Measurements from ENCODE around the gene KYNU. TPM values are rescaled to one million over a fixed set of nuclear protein-coding genes. Genes with fewer than 3 reads are reported as not detected.

The KYNU gene
- total and polyA plus RNA-seq, 2 of the 13 experiments (the other 11 are each of a cell fraction or from before 2014, with no cell fraction given): 21.9 to 68.6 TPM

- no peak for TF ChIP-seq TFDP1 (CRISPR knock-in tag; IDR thresholded peaks at IDR 0.05; ENCODE audit: borderline replicate concordance)
- no peak for TF ChIP-seq ZNF574 (CRISPR knock-in tag; IDR thresholded peaks at IDR 0.05)
- no peak for TF ChIP-seq ELF4 (CRISPR knock-in tag; IDR thresholded peaks at IDR 0.05; ENCODE audit: borderline replicate concordance)
- peak; percentile 61; the same call in 1 of the 2 replicates for TF ChIP-seq MIER2 (CRISPR knock-in tag; IDR thresholded peaks at IDR 0.05)
- no peak; the same call in 1 of the 2 replicates for TF ChIP-seq ZMYM3 (CRISPR knock-in tag; IDR thresholded peaks at IDR 0.05)
- TF ChIP-seq RAD21 (CRISPR knock-in tag; IDR thresholded peaks at IDR 0.05): no peak
- TF ChIP-seq ZNF282 (IDR thresholded peaks at IDR 0.05; ENCODE audit: partially characterized antibody): no peak
- TF ChIP-seq GMEB1 (CRISPR knock-in tag; IDR thresholded peaks at IDR 0.05; ENCODE audit: borderline replicate concordance): no peak
- no peak for TF ChIP-seq ZFX (CRISPR knock-in tag; IDR thresholded peaks at IDR 0.05; ENCODE audit: low read depth)
- no peak for TF ChIP-seq MXD4 (CRISPR knock-in tag; IDR thresholded peaks at IDR 0.05)
- TF ChIP-seq IRX3 (CRISPR knock-in tag; IDR thresholded peaks at IDR 0.05; ENCODE audit: borderline replicate concordance, low read depth): no peak
- peak; percentile 66 for TF ChIP-seq FOSL2 (CRISPR knock-in tag; IDR thresholded peaks at IDR 0.05)
- no peak for TF ChIP-seq MTF2 (CRISPR knock-in tag; IDR thresholded peaks at IDR 0.05; ENCODE audit: borderline replicate concordance)
- no peak for TF ChIP-seq ZNF775 (CRISPR knock-in tag; IDR thresholded peaks at IDR 0.05; ENCODE audit: borderline replicate concordance)
- no peak for TF ChIP-seq ZNF720 (CRISPR knock-in tag; IDR thresholded peaks at IDR 0.05)
- no peak for TF ChIP-seq ZNF354B (CRISPR knock-in tag; IDR thresholded peaks at IDR 0.05)
- no peak for TF ChIP-seq NFE2L1 (CRISPR knock-in tag; IDR thresholded peaks at IDR 0.05; ENCODE audit: borderline replicate concordance)
- TF ChIP-seq NCOR1 (IDR thresholded peaks at IDR 0.05; ENCODE audit: borderline replicate concordance, low read length): peak; percentile 95
- no peak for TF ChIP-seq EZH2 (conservative IDR thresholded peaks at IDR 0.05; ENCODE audit: low read depth, low read length)
- TF ChIP-seq CAMTA2 (CRISPR knock-in tag; IDR thresholded peaks at IDR 0.05; ENCODE audit: borderline replicate concordance): no peak
- no peak for TF ChIP-seq RBM22 (optimal IDR thresholded peaks at IDR 0.05; ENCODE audit: low read length)
- no peak for TF ChIP-seq GLMP (CRISPR knock-in tag; IDR thresholded peaks at IDR 0.05; ENCODE audit: borderline replicate concordance)
- 0 out of 2 replicates have a peak, but pooled peaks have one; percentile 70 for TF ChIP-seq ZNF34 (CRISPR knock-in tag; IDR thresholded peaks at IDR 0.05; ENCODE audit: borderline replicate concordance)
- TF ChIP-seq ZNF484 (CRISPR knock-in tag; IDR thresholded peaks at IDR 0.05; ENCODE audit: borderline replicate concordance, low read depth): no peak
- no peak for TF ChIP-seq ZNF20 (CRISPR knock-in tag; IDR thresholded peaks at IDR 0.05)
These were observed 13.9 kb upstream of the KYNU start (continued) for GRCh38 chr2:142863485-142863961.

Data from HepG2 (cell line).